Uterus (tissue), 4 donors: ENCODE measurements around the gene BDH1. TPM values are rescaled to one million over a fixed set of nuclear protein-coding genes. Genes with fewer than 3 reads are reported as not detected.

Experiments used
- DNase-seq, 2 donors: peaks; one replicate each; pipeline ENCODE4 v3.0.0-alpha.2; 2019 to 2020
- H3K27ac ChIP-seq, 2 donors: fragments of 200-600 bp; sonication (generic); 1 replicate in 1 of 2; 2 replicates in 1 of 2; pipeline ENCODE4 v1.5.1; 2016 to 2018
- H3K27me3 ChIP-seq, 2 donors: fragments of 200-600 bp; sonication (generic); one replicate each; pipeline ENCODE4 v1.5.1; 2018 to 2019; ENCODE audit warnings: control low read depth in 1 of 2
- H3K36me3 ChIP-seq, 2 donors: fragments of 200-600 bp; sonication (generic); one replicate each; pipeline ENCODE4 v1.5.1; 2019; ENCODE audit warnings: control low read depth in 1 of 2
- H3K4me1 ChIP-seq, 2 donors: fragments of 200-600 bp; sonication (generic); one replicate each; pipeline ENCODE4 v1.5.1; 2018 to 2019; ENCODE audit warnings: control low read depth in 1 of 2
- H3K4me3 ChIP-seq, 2 donors: fragments of 200-600 bp; sonication (generic); 1 replicate in 1 of 2; 2 replicates in 1 of 2; pipeline ENCODE4 v1.5.1; 2018 to 2019; ENCODE audit warnings: mild to moderate bottlenecking in 1 of 2
- H3K9me3 ChIP-seq, 2 donors: fragments of 200-600 bp; sonication (generic); one replicate each; pipeline ENCODE4 v1.5.1; 2019; ENCODE audit warnings: control low read depth in 1 of 2
- CTCF ChIP-seq, 4 experiments: fragments of 200-600 bp in 2 of 4; fragments of 450-650 bp in 2 of 4; sonication (generic) in 2 of 4; IDR thresholded peaks; one replicate each; pipeline ENCODE4 v1.5.1; 2016 to 2019; ENCODE audit warnings: antibody characterized with exemption in 4 of 4, mild to moderate bottlenecking in 2 of 4, moderate library complexity in 1 of 4
- POLR2A ChIP-seq, 2 donors: fragments of 450-650 bp; IDR thresholded peaks; one replicate each; pipeline ENCODE4 v1.6.1; 2016; ENCODE audit warnings: antibody characterized with exemption in 2 of 2, mild to moderate bottlenecking in 1 of 2, moderate library complexity in 1 of 2
- intact Hi-C: fragments of 100-400 bp; cut with DNase I; formaldehyde crosslinking; loops from one replicate; pipeline ENCODE4 v1.15.1; 2023; ENCODE audit warnings: low total_unique reads
- total RNA-seq, 4 donors: library from RNA; depleted of rRNA in 3 of 4; stranded (reverse); fragments of >200 nt in 3 of 4; gene quantifications; one replicate each; pipeline versions ENCODE4 v1.1.0 to v1.2.4, GENCODE V29; 2014 to 2023
- donor health status: DM: yes; HTN: yes; CAD: no.

Gene BDH1
- total RNA-seq, 4 donors from 2014 or later: 4.4 to 23.1 (median 8.6) TPM

- no peaks in the 10 kb centered on the region for H3K36me3 ChIP-seq
- intact Hi-C loops: no loop called here
- no peak overlapping the region for H3K27ac ChIP-seq
- no peaks in the 10 kb centered on the region for H3K27me3 ChIP-seq
- no peaks in the 10 kb centered on the region for H3K4me1 ChIP-seq
- no peak for TF ChIP-seq CTCF (IDR thresholded peaks at IDR 0.05)
- no peak for TF ChIP-seq POLR2A (IDR thresholded peaks at IDR 0.05)
- no peak for DNase-seq
- no peaks in the 10 kb centered on the region for H3K9me3 ChIP-seq
- H3K4me3 ChIP-seq: no peak overlapping the region
These were observed 56.3 kb downstream of the BDH1 start for GRCh38 chr3:197499427-197499826.

GRCh38 chr3:197498499-197499241, 57.1 kb downstream of the BDH1 start:
- H3K9me3 ChIP-seq: no peaks in the 10 kb centered on the region
- no peaks in the 10 kb centered on the region for H3K4me1 ChIP-seq
- no peaks in the 10 kb centered on the region for H3K36me3 ChIP-seq
- TF ChIP-seq CTCF (IDR thresholded peaks at IDR 0.05): no peak
- intact Hi-C loops: no loop called here
- no peak overlapping the region for H3K4me3 ChIP-seq
- H3K27ac ChIP-seq: no peak overlapping the region
- no peaks in the 10 kb centered on the region for H3K27me3 ChIP-seq
- DNase-seq: no peak

- H3K36me3 ChIP-seq: no peaks in the 10 kb centered on the region
- H3K27me3 ChIP-seq: no peaks in the 10 kb centered on the region
- no peak for DNase-seq
- H3K9me3 ChIP-seq: no peaks in the 10 kb centered on the region
- H3K27ac ChIP-seq: no peak overlapping the region
- intact Hi-C loops: no loop called here
- H3K4me3 ChIP-seq: no peak overlapping the region
- no peaks in the 10 kb centered on the region for H3K4me1 ChIP-seq
- TF ChIP-seq CTCF (IDR thresholded peaks at IDR 0.05): no peak
- no peak for TF ChIP-seq POLR2A (IDR thresholded peaks at IDR 0.05)
These were observed 59.0 kb downstream of the BDH1 start for GRCh38 chr3:197496746-197497125.

GRCh38 chr3:197495999-197496745, 59.6 kb downstream of the BDH1 start:
- no peak overlapping the region for H3K27ac ChIP-seq
- H3K27me3 ChIP-seq: no peaks in the 10 kb centered on the region
- no peaks in the 10 kb centered on the region for H3K36me3 ChIP-seq
- TF ChIP-seq POLR2A (IDR thresholded peaks at IDR 0.05): no peak
- TF ChIP-seq CTCF (IDR thresholded peaks at IDR 0.05): no peak
- intact Hi-C loops: no loop called here
- DNase-seq: no peak
- H3K4me1 ChIP-seq: no peaks in the 10 kb centered on the region
- no peak overlapping the region for H3K4me3 ChIP-seq
- H3K9me3 ChIP-seq: no peaks in the 10 kb centered on the region

GRCh38 chr3:197495499-197495898, 60.3 kb downstream of the BDH1 start:
- intact Hi-C loops: no loop called here
- Histone ChIP-seq H3K4me3 (no peak overlapping the region), H3K36me3 (no peaks in the 10 kb centered on the region), H3K4me1 (no peaks in the 10 kb centered on the region), H3K27ac (no peak overlapping the region), H3K27me3 (no peaks in the 10 kb centered on the region), H3K9me3 (no peaks in the 10 kb centered on the region)
- DNase-seq: no peak
- TF ChIP-seq CTCF (IDR thresholded peaks at IDR 0.05): no peak
- no peak for TF ChIP-seq POLR2A (IDR thresholded peaks at IDR 0.05)
